NT2/D1 (cell line): ENCODE data around the gene PCDHGA4.
"Not testable (repeated sequence)": the region's sequence is repeated elsewhere in the genome, so short reads cannot be mapped to it uniquely, and the experiment has no call there.

Source experiments
- DNase-seq: peaks from one replicate; pipeline ENCODE4 v3.0.0-alpha.2; 2011; ENCODE audit warnings: low read depth, low spot score
- H3K27me3 ChIP-seq: 2 replicates; pipeline ENCODE4 v1.6.0; 2011; ENCODE audit warnings: mild to moderate bottlenecking; ENCODE audit not compliant: insufficient read length, insufficient read depth
- H3K36me3 ChIP-seq: 2 replicates; pipeline ENCODE4 v1.6.1; 2011; ENCODE audit warnings: mild to moderate bottlenecking, low read length, mixed read lengths; ENCODE audit not compliant: insufficient read depth, insufficient read length
- H3K4me1 ChIP-seq: 2 replicates; pipeline ENCODE4 v1.5.1; 2011; ENCODE audit not compliant: insufficient read depth, insufficient read length
- H3K4me3 ChIP-seq: 2 replicates; pipeline ENCODE4 v1.5.1; 2011; ENCODE audit warnings: low read depth; ENCODE audit not compliant: insufficient read length
- H3K9ac ChIP-seq: 2 replicates; pipeline ENCODE4 v1.6.0; 2011; ENCODE audit warnings: low read depth; ENCODE audit not compliant: insufficient read length
- H3K9me3 ChIP-seq: 2 replicates; pipeline ENCODE4 v1.5.1; 2011; ENCODE audit warnings: mild to moderate bottlenecking, low read length; ENCODE audit not compliant: insufficient read depth
- SUZ12 ChIP-seq: IDR thresholded peaks from 2 replicates; pipeline ENCODE4 v1.6.1; 2011; ENCODE audit not compliant: insufficient read length, insufficient read depth; ENCODE audit errors: extremely low read depth
- YY1 ChIP-seq: IDR thresholded peaks from 2 replicates; pipeline ENCODE4 v1.6.1; 2011; ENCODE audit not compliant: insufficient read length, insufficient read depth
- ZNF274 ChIP-seq: IDR thresholded peaks from 2 replicates; pipeline ENCODE4 v1.6.1; 2011; ENCODE audit warnings: mild to moderate bottlenecking, low read depth, low read length

Gene PCDHGA4

DNA sequence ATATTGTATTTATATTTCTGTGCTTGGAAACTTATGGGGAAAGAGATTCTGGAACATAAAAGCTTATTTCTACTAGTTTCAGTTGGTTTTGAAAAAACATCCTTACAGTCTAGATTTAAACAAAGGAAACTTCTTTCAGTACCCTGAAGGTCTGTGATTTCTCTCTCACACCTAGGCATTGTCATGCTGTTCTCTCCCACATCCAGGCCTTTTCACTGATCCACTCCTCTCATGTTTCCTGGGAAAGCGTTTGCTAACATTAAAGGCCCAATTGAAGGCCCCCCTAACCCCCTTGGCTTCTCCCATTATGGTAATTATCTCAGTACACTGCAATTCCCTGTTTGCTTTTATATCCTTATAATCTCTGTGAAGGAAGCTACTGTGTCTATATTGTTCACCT, 12.0 kb upstream of the PCDHGA4 start:
- Histone ChIP-seq H3K4me1 (no peaks in the 10 kb centered on the region), H3K27me3 (no peaks in the 10 kb centered on the region), H3K36me3 (no peaks in the 10 kb centered on the region), H3K9ac (no peak overlapping the region), H3K4me3 (no peak overlapping the region), H3K9me3 (peaks cover 44% of the 10 kb centered on the region)
- no peak for DNase-seq
- no peak for TF ChIP-seq SUZ12
- no peak for TF ChIP-seq ZNF274
- no peak for TF ChIP-seq YY1

GRCh38 chr5:141343242-141343952, 11.4 kb upstream of the PCDHGA4 start, which contains the start of gene PCDHGA3:
Gene PCDHGA3 (plus strand): TSS chr5:141343829. CDS start chr5:141344034, 205 bp downstream.
- no peak for DNase-seq
- Histone ChIP-seq H3K36me3 (no peaks in the 10 kb centered on the region), H3K9ac (no peak within 1 kb of the TSS), H3K4me3 (no peak within 1 kb of the TSS), H3K27me3 (no peaks in the 10 kb centered on the region), H3K9me3 (peaks cover 43% of the 10 kb centered on the region), H3K4me1 (no peaks in the 10 kb centered on the region)
- TF ChIP-seq YY1 (no peak), SUZ12 (no peak), ZNF274 (no peak)

- H3K4me3 ChIP-seq: no peak overlapping the region
- no peak overlapping the region for H3K9ac ChIP-seq
- no peaks in the 10 kb centered on the region for H3K27me3 ChIP-seq
- H3K36me3 ChIP-seq: no peaks in the 10 kb centered on the region
- TF ChIP-seq YY1 (no peak), SUZ12 (no peak), ZNF274 (no peak)
- peaks cover 37% of the 10 kb centered on the region for H3K9me3 ChIP-seq
- H3K4me1 ChIP-seq: no peaks in the 10 kb centered on the region
- no peak for DNase-seq
Measured at GRCh38 chr5:141343953-141344463, 10.8 kb upstream of the PCDHGA4 start.

DNA sequence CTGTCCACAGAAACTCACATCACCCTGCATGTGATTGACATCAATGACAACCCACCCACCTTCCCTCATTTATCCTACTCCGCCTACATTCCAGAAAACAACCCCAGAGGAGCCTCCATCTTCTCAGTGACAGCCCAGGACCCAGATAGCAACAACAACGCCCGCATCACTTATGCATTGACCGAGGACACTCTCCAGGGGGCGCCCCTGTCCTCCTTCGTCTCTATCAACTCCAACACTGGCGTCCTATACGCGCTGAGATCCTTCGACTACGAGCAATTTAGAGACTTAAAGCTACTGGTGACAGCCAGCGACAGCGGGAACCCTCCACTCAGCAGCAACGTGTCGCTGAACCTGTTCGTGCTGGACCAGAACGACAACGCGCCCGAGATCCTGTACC, 9.5 kb upstream of the PCDHGA4 start:
- H3K36me3 ChIP-seq: no peaks in the 10 kb centered on the region
- no peak overlapping the region for H3K9ac ChIP-seq
- no peak for DNase-seq
- no peaks in the 10 kb centered on the region for H3K4me1 ChIP-seq
- no peaks in the 10 kb centered on the region for H3K27me3 ChIP-seq
- TF ChIP-seq ZNF274 (no peak), YY1 (no peak), SUZ12 (no peak)
- no peak overlapping the region for H3K4me3 ChIP-seq
- peaks cover 24% of the 10 kb centered on the region for H3K9me3 ChIP-seq

DNA sequence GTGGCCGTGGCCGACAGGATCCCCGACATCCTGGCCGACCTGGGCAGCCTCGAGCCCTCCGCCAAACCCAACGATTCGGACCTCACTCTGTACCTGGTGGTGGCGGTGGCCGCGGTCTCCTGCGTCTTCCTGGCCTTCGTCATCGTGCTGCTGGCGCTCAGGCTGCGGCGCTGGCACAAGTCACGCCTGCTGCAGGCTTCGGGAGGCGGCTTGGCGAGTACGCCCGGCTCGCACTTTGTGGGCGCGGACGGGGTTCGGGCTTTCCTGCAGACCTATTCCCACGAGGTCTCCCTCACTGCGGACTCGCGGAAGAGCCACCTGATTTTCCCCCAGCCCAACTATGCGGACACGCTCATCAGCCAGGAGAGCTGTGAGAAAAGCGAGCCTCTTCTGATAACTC, 8.8 kb upstream of the PCDHGA4 start:
- H3K4me3 ChIP-seq, H3K4me1 ChIP-seq, H3K9ac ChIP-seq, H3K36me3 ChIP-seq, DNase-seq, H3K27me3 ChIP-seq: not testable (repeated sequence)
- peaks cover 28% of the 10 kb centered on the region for H3K9me3 ChIP-seq

DNA sequence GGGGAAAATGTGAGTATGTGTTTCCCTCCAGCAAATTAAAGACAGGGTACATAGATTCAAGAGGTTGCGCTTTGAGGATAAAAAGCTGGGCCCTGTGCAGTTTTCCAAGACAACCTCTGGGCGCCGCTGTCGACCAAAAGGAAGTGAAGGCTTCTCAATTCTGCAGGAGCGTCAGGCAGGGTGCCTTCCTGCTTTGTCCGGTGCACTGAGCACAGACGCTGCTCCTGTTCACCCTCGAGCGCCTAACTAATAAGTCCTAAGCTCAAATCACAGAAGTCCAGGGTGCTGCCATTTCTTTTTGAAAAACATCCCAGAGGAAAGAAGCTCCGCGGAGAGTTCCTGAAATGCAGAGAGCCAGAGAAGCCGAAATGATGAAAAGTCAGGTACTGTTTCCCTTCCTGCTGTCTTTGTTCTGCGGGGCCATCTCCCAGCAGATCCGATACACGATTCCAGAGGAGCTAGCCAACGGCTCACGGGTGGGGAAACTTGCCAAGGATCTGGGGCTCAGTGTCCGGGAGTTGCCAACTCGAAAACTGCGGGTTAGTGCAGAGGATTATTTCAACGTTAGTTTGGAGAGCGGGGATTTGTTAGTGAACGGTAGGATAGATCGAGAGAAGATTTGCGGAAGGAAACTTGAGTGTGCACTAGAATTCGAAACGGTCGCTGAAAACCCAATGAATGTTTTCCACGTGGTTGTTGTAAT, 4.8 kb upstream of the PCDHGA4 start, which contains the start of gene PCDHGB1:
Gene PCDHGB1, plus strand, starts transcription at position 183 of the 703 bp plus-strand sequence. Its CDS starts 162 bp downstream, at position 345.
- no peak within 1 kb of the TSS for H3K9ac ChIP-seq
- no peak within 1 kb of the TSS for H3K4me3 ChIP-seq

GRCh38 chr5:141351591-141351990, 3.2 kb upstream of the PCDHGA4 start:
- Histone ChIP-seq H3K27me3 (no peaks in the 10 kb centered on the region), H3K4me1 (no peaks in the 10 kb centered on the region), H3K9me3 (peaks cover 45% of the 10 kb centered on the region), H3K36me3 (no peaks in the 10 kb centered on the region), H3K9ac (no peak overlapping the region), H3K4me3 (no peak overlapping the region)
- no peak for TF ChIP-seq SUZ12
- no peak for TF ChIP-seq ZNF274
- no peak for TF ChIP-seq YY1
- DNase-seq: no peak

More for the DNA sequence above, 4.8 kb upstream of the PCDHGA4 start, which contains the start of gene PCDHGB1:
- TF ChIP-seq YY1 (no peak), ZNF274 (no peak), SUZ12 (no peak)
- no peaks in the 10 kb centered on the region for H3K27me3 ChIP-seq
- no peaks in the 10 kb centered on the region for H3K4me1 ChIP-seq
- DNase-seq: no peak
- peaks cover 34% of the 10 kb centered on the region for H3K9me3 ChIP-seq
- no peaks in the 10 kb centered on the region for H3K36me3 ChIP-seq
